Superior temporal gyrus (tissue), 1 donor: ENCODE data around the gene DCUN1D3.
"Not testable (repeated sequence)": the region's sequence is repeated elsewhere in the genome, so short reads cannot be mapped to it uniquely, and the experiment has no call there.

Source experiments
- DNase-seq: peaks from one replicate; pipeline ENCODE4 v3.0.0-alpha.2; 2016; ENCODE audit errors: extremely low spot score

DCUN1D3 gene

DNA sequence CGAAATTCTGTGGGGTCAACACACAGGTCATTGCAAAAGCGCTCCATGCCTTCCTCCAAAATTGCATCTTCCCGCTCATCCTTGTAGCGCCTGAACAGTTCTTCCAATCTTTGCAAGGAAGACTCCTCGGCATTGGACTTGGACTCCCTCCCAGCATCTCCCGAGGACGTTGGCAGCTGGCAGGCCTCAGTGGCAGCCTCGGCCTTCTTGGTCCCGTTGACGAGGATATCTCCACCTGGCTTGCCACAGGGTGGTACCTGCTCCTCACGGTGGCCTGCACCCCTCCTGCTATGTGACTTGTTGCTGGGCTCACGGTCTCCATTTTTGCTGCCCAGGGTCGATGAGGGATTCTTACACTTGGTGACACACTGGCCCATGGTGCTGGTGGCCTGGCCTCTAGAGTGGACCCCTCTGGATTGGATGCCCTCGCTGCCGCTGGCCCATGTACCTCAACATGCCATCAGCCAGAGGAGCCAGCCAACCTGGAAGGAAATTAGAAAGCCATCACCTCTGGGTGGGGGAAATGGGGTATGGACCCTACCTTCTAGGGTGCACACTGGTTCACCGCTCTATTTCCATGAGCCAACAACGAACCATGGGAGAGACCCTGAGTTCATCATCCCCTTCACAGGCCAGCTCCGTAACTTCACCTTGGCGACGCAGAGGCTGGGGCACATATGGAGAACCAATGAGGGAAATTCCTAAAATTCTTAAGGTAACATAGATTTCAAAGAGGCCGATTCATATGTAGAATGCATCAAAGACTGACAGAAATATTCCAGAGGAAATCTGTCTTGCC, 37.8 kb downstream of the DCUN1D3 start:
- DNase-seq = no peak

DNA sequence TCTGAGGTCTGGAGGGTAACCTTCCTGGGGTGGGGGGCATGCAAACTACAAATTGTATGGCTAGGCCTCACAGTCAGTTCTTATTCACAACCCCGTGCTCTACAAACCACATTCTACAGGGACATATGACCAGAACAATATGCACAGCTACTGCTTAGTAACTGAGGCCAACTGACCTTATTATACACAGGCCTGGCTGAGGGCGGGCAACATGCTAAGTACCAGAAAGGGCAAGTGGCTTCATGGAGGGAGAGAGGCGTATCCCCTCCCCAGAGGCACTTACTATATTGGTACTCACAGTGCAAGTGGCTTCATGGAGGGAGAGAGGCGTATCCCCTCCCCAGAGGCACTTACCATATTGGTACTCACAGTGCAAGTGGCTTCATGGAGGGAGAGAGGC, 39.2 kb downstream of the DCUN1D3 start:
- DNase-seq = not testable (repeated sequence)

DNA sequence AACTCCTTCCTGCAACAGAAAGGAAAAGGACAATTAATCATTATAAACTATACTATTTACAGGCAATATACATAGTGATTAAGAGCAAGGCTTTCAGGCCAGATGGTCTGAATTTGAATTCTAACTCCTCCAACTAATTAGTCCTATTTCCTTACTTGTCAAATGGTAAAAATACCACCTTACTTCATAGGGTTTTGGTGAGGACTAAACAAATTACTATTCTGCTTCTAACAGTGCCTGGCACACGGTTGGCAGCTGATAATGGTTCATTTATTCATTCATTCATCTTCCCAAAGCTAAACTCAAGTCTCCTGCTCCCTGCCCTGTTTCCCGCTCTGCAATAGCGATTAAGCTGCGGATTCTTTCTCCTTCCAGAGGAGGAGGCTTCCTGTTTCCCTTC, 39.8 kb downstream of the DCUN1D3 start:
- DNase-seq = no peak

DNA sequence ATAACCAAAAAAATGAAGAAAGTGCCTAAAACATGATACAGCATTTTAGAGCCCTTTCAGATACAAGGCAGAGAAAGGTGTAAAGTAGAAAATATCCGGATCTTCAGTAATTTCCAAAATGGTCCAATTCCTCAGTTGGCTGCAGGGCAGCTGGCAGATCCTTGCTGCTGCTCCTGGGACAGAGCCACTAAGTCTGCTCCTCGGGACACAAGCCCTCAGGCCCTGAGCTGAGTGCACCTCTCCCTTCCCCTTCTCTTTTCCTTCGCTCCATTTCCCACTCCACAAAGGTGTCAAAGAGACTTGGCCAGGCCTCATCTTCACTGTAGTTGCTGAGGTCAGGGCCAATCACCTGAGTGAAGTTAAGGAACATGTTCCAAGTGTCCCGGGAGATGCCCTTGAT, 40.5 kb downstream of the DCUN1D3 start:
- no peak for DNase-seq

DNA sequence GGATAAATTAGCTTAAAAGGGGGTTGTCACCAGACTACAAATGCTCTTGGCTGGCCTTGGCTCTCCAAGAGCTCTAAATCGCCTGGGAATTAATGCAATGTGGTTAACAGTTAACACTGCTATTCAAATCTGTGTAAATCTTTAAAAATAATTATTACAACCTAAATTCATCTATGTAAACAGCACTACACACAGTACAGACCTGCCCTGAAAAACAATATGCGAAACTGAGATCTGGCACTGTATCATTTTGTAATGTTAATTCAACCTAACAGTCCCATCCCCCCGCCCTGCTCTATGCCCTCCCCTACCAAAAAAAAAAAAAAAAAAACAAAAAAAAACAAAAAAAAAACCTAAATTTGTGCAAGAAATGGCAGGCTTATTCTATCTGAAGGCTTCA, 40.9 kb downstream of the DCUN1D3 start:
- no peak for DNase-seq

DNA sequence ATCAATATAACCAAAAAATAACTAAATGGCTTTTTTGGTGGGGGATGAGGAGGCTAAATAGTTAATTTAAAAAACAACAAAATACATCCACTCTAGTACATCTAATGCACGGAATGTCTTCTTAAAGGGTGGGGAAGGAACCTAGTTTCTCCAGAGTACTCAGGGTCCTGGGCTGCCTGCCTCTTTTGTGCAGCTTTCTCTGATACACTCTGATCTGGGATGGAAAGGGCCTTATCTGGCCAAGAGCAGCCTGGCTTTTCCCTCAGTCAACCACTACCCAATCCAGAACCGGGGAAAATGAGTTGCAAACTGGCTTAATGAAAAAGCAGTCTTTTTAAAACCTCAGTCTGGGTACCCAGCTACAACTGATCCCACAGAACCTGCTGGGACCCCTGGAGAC, 42.9 kb downstream of the DCUN1D3 start:
- no peak for DNase-seq

DNA sequence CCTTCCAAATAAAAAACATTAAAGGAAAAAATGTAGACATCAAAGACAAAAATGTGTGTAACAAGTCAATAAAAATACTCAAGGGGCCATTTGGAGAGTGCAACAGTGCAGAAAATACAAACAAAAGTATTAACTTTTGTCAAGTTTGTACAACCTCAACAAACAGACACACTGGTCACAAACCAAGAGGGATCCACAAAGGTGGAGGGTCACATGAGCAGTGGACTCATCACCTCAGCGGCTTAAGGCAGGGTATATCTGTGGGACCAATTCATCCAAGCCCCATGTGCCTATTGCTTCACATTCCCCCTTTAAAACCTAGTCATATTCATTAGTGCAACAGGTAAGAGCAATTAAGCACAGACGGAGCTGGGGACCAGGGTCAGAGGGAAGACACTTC, 45.2 kb downstream of the DCUN1D3 start:
- DNase-seq = no peak

DNA sequence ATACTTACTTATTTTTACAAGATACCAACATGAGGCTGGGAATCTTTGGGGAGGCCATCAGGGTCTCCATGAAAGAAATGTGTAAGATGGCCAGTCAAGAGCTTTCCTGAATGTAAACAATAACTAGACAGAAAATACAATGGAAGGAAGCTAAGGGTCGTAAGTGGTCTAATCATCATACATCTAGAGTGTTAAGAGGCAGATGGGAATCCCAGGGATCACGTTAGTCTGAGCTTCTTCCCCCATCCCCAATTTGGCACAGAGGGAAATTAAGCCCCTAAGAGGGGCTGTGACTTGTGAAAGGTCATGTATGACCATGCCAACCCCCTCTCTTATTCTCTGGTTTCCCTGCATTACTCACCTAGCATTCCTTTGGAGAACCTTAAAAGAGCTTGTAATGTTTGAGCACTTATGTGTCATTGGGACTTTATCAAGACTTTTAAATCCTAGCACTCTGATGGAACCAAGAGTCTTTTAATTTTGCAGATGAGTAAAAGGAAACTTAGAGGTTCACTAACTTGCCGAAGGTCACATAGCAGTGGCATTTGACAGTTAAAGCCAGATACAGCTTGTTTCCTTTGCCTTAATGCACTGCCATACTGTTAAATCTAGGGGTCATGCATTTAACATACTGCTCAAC, 46.1 kb downstream of the DCUN1D3 start:
- no peak for DNase-seq

DNA sequence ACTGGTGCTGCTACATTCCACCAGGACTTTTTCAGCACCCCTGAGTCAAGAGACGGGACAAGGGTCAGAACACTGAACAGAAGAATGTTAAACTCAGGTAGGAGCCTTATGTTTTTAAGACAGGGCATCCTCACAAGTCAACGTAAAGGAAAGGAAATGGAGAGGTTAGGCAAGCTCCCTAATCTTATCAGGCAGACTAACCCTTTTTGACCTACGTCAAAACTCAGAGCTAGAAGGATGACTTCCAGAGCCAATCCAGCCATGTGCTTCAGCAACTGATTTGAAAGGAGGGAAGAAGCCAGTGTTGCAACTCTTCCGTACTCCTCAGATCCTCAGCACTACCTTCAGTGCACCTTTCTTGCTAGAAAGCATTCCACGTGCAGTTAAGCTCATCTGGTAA, 47.0 kb downstream of the DCUN1D3 start:
- DNase-seq = no peak

DNA sequence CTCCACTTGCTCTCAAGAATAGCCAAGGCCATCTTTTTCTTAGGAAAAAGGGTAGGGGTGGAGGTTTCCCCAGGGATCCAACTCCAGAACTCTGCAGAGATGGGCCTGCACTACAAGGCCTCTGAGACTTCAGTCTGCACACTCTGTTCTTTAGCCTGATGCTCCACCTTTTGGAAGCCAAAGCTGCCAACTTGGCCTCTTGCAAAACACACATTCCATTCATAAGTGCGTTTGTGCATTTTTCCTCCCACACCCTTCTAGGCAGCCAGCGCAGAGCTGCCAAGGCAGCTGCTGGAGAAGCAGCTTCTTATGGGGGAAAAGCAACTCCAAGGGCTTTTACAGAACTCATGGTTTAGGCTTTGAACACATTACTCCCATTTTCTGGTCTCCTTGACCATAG, 48.6 kb downstream of the DCUN1D3 start:
- DNase-seq = peak; percentile 46

DNA sequence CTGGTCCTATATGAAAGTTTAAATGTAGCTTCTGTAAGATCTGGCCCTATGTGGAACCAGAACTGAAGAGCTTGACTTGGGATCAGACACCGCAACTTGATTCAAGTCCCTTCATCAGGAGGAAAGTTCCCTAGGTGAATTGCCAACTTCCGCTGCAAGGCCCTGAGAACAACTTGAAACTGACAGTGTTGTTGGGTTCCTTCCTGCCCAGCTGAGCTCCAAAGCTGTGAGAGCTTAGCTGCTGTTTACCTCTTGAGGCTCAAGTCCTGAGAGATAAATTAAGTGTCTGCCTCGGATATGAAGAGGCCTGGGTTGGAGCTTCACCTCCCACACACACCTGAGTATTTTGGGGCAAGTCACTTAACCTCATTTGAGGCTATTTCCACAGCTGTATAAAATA, 49.2 kb downstream of the DCUN1D3 start:
- DNase-seq = no peak

DNA sequence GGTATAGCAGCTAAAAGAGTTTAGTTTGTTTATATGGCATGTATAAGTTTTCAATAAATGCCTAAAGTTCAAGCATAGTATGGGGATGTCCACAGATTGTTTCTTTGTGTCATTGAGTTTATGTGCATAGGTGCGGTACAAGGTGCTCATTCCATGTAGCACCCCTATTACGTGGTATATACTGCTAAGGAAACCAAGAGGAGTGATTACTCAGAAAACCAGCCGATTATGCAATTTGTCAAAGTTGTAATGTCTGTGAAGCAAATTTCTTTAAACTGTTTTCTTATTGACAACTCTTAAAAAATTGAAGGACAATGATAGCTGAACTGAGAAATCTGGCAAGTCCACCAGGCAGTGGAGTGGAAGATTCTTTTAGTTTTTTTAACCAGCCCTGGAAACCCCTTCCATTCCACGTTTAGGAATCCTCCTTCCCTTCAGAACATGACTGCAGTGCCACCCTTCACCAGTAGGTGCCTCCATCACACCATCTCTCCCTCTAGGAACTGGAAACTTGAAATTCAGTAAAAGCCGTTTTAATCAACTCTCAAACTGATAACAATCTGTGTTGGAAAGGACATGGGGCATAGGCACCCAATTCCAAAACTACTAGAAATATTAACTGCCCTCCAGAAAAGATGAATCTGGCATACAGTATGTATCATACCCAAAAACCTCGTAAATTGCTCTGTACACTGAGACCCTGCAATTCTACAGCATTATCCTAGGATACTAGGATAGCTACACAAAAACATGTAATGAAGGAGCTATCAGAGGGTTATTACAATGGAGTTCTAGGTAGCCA, 50.4 kb downstream of the DCUN1D3 start:
- DNase-seq = peak; percentile 93

DNA sequence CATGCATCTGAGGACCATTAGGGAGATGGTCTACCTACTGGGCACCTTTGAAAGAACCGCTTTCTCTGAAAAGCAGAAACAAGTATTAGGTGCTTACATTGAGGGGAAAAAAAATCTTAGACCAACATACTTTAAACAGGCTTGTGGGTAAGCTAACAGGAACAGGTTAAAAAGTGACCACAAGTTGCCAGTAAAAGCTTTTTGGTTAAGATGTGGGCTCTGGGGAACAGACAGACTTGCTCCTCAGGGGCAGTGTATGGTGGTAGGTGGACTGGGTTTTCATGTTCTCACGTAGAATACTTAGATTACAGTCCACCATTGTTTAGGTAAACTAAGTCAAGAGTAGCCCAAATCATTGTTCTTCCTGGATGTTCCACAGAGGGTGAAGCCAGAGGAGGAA, 52.6 kb downstream of the DCUN1D3 start:
- DNase-seq = no peak

DNA sequence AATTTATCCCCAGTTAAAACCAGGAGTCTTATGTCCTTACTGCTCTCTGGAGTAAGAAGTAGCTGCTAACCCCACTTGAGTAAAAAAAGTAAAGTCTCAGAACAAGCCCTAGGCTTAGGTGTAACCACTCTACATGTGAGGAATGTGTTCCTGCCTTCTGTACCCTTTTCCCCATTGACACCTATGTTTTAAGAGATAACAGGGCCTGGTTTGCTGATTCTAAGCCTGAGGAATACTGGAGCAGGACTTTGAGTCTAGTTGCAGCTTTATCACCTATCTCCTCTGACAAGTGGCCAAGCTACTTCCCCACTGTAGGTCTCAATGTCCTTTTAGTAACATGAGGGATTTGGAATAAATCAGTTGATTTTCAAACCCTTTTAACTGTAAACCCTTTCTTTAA, 53.6 kb downstream of the DCUN1D3 start:
- no peak for DNase-seq

DNA sequence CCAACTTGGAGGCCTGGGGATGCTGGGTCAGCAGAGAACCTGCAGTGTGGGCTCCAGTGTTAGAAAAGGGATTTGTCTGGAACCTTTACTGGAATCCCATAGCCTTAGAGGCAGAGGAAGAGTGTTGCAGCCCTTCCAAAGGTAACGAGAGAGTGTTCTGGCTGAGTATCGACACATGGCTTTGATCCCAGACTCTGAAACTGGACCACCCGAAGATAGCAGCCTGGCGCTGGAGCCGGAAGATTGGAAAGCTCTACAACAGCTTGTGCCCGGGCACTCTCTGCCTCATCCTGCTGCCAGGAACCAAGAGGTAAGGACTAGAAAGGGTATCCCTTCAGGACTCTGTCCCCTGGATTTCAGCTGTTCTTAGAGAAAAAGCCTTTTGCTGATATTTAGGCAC, 54.1 kb downstream of the DCUN1D3 start:
- DNase-seq = no peak

DNA sequence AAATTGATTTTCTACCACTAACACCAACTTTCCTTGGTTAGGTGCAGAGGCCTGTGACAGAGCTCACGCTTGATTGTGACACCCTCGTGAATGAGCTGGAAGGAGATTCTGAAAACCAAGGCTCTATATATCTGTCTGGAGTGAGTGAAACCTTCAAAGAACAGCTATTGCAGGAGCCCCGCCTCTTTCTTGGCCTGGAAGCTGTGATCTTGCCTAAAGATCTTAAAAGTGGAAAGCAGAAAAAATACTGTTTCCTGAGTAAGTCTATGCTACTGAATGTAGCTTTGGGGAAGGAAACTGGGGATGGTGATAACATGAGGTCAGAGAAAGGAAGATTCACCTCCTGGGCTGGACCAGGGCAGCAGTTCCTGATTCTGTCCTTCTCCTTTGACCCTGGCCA, 55.6 kb downstream of the DCUN1D3 start:
- no peak for DNase-seq

DNA sequence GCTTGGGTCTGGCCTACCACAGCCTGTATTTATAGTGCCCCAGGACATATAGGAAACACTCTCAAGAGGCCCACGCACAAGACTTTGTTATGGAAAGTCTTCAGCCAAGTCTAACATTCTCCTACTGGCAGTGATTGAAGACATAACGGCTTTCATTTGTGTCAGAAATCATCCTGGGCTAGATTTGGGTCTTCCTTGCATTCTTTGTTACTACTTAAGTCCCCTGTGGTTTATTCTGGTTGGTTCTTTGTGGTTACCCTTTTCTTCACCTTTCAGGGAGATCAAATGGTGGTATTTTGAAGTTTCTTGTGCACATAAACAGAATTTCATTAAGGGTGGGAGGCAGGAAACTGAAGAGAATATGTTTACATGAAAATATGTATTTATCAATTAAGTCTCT, 56.1 kb downstream of the DCUN1D3 start:
- no peak for DNase-seq

DNA sequence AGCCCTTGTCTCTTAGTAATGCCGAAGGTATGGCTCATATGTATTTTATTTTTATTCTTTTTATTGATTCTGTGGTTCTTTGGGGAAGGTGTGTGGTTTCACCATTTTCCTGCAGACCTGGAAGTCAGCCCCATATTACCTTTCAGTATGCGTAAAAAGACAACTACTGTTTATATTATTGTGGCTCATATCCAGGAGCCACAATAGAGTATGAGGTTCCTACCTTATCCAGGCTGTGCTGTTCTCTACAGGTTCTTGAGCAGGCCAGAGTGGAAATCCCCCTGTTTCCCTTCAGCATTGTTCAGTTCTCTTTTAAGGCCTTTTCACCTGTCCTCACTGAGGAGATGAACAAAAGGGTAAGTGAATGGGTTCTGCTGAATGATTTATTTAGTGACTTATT, 60.7 kb downstream of the DCUN1D3 start:
- DNase-seq = no peak

DNA sequence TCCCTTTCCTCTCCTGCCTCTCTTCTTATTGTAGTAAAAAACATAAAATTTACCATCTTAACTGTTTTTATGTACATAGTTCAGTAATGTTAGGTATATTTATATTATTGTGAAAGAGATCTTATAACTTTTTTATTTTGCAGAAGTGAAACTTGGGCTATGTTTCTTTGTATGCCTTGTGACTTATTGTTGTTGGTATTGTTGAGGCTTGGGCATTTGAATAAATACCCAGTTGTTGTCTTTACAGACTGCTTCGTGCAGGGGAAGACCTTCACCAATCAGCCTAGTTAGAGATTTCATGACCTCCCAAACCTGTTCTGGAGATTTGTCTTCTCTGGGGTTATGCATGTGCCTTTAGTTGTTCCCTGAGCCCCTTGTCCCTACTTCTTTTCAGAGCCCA, 61.9 kb downstream of the DCUN1D3 start:
- no peak for DNase-seq

DNA sequence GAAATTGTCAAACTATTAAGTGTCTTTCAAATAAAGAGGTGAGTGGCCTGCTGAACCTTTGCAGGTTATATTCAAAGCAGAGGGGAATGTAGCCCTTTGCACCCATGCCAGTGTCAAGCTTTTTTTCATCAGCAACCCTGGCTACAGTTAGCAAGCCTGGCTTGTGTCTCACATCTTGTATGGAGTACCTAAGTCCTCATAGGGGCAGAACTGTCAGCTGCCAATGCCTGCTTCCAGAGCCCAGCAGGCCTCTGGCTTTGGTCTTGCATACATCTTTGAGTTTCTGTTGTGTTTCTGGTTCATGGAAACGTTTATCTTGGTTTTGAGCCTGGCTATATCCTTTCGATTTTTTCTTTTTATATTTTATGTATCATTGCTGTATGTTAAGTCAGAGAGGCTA, 67.1 kb downstream of the DCUN1D3 start:
- DNase-seq = no peak

DNA sequence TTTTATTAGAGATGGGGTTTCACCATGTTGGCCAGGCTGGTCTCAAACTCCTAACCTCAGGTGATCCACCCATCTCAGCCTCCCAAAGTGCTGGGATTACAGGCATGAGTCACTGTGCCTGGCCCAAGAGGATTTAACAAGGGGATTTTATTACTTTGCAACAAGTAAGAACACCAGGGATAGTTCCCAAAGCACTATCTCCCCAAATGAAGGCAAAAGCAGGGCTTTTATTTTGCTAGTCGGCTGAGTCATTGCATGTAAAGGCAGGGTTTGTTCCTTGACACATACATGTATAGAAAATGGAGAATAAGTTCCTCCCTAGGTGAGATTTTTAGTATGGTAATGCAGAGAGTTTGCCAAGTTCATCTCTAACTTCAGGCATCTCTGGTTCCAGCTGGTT, 69.8 kb downstream of the DCUN1D3 start:
- no peak for DNase-seq

DNA sequence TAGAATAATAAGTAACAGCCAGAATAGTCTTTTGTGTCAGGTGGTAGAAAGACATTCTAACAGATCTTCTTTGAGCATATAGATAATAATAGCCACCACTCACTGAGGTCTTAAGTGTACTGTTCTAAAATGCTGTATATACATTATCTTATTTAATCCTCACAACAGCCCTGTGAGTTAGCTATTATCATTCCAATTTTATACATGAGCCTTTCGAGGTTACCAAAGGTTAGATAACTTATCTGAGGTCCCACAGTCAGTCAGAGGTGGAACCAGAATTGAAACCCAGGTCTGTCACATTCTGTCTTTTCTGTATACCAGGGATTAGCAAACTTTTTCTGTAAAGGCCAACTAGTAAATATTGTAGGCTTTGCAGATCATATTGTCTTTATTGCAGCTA, 70.6 kb downstream of the DCUN1D3 start:
- no peak for DNase-seq

DNA sequence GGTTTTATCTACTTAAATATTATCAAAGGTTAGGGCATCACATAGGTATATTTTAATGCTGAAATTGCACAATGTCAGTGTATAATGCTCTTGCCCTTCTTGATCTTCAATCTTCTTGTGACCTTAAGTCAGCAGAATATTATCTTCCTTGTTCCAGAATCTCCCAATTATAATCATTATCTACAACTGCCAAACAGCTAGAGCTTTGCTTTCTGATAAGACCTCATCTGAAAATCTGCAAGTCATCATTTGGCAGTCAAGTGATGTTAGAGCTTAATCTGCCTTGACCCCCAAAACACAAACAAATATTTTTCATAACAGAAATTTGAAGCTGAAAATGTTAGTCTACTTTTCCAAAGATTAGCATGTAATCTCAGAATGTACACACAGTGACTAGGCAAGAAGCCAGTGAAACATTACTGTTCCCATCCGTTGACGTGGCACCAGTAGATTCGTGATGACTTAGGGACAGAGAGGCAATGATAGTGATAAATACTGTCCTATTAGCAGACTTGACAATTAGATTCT, 74.1 kb downstream of the DCUN1D3 start:
- no peak for DNase-seq
